ENCODE measurements around the gene THBS4.
A peak's percentile ranks its signal among the peaks of the same experiment; 100 is the strongest.

Gene THBS4

GRCh38 chr5:80035839-80036238 is 691 bp downstream of the THBS4 start:
- Mint-ChIP-seq H3K9me3 (no peaks in the 10 kb centered on the region), H3K4me3 (peak overlapping the region; percentile 22), H3K27ac (no peak overlapping the region), H3K36me3 (no peaks in the 10 kb centered on the region), H3K4me1 (peaks cover 10% of the 10 kb centered on the region)
- DNase-seq (ENCODE audit: low spot score in 2 of 2) (no peak), ATAC-seq (no peak)

- peaks cover 10% of the 10 kb centered on the region for H3K4me1 Mint-ChIP-seq
- no peak for ATAC-seq
- H3K4me3 Mint-ChIP-seq: no peak overlapping the region
Observed at GRCh38 chr5:80036615-80037014, 1.5 kb downstream of the THBS4 start.

GRCh38 chr5:80037366-80037765 is 2.2 kb downstream of the THBS4 start:
- no peak for DNase-seq (ENCODE audit: low spot score in 2 of 2)
- Mint-ChIP-seq H3K4me3 (no peak overlapping the region), H3K4me1 (peaks cover 10% of the 10 kb centered on the region), H3K27ac (peak overlapping the region; percentile 12), H3K9me3 (no peaks in the 10 kb centered on the region), H3K36me3 (no peaks in the 10 kb centered on the region)
- peak; percentile 91 for ATAC-seq

More at GRCh38 chr5:80036615-80037014, 1.5 kb downstream of the THBS4 start:
- Mint-ChIP-seq H3K27ac (no peak overlapping the region), H3K36me3 (no peaks in the 10 kb centered on the region), H3K9me3 (no peaks in the 10 kb centered on the region)
- DNase-seq (ENCODE audit: low spot score in 2 of 2): no peak

GRCh38 chr5:80039650-80040049 is 4.5 kb downstream of the THBS4 start:
- H3K36me3 Mint-ChIP-seq: no peaks in the 10 kb centered on the region
- ATAC-seq (no peak), DNase-seq (ENCODE audit: low spot score in 2 of 2) (no peak)
- H3K9me3 Mint-ChIP-seq: no peaks in the 10 kb centered on the region
- no peak overlapping the region for H3K27ac Mint-ChIP-seq
- no peak overlapping the region for H3K4me3 Mint-ChIP-seq
- H3K4me1 Mint-ChIP-seq: peaks cover 10% of the 10 kb centered on the region

GRCh38 chr5:80041527-80041926 is 6.4 kb downstream of the THBS4 start:
- no peaks in the 10 kb centered on the region for H3K36me3 Mint-ChIP-seq
- H3K27ac Mint-ChIP-seq: no peak overlapping the region
- ATAC-seq: no peak
- H3K9me3 Mint-ChIP-seq: no peaks in the 10 kb centered on the region
- DNase-seq (ENCODE audit: low spot score in 2 of 2): no peak
- H3K4me1 Mint-ChIP-seq: peaks cover 10% of the 10 kb centered on the region
- no peak overlapping the region for H3K4me3 Mint-ChIP-seq

- no peak overlapping the region for H3K4me3 Mint-ChIP-seq
- ATAC-seq (no peak), DNase-seq (ENCODE audit: low spot score in 2 of 2) (no peak)
- H3K9me3 Mint-ChIP-seq: no peaks in the 10 kb centered on the region
- H3K27ac Mint-ChIP-seq: no peak overlapping the region
- no peaks in the 10 kb centered on the region for H3K36me3 Mint-ChIP-seq
- H3K4me1 Mint-ChIP-seq: peaks cover 2% of the 10 kb centered on the region
Observed at GRCh38 chr5:80042330-80042729, 7.2 kb downstream of the THBS4 start.

GRCh38 chr5:80043187-80043586 is 8.0 kb downstream of the THBS4 start:
- ATAC-seq (no peak), DNase-seq (ENCODE audit: low spot score in 2 of 2) (no peak)
- H3K27ac Mint-ChIP-seq: no peak overlapping the region
- H3K4me3 Mint-ChIP-seq: no peak overlapping the region
- H3K4me1 Mint-ChIP-seq: no peaks in the 10 kb centered on the region
- no peaks in the 10 kb centered on the region for H3K9me3 Mint-ChIP-seq
- no peaks in the 10 kb centered on the region for H3K36me3 Mint-ChIP-seq

GRCh38 chr5:80048084-80048780 is 13.1 kb downstream of the THBS4 start:
- H3K36me3 Mint-ChIP-seq: no peaks in the 10 kb centered on the region
- no peak overlapping the region for H3K4me3 Mint-ChIP-seq
- H3K27ac Mint-ChIP-seq: no peak overlapping the region
- no peaks in the 10 kb centered on the region for H3K4me1 Mint-ChIP-seq
- DNase-seq (ENCODE audit: low spot score in 2 of 2): no peak
- H3K9me3 Mint-ChIP-seq: no peaks in the 10 kb centered on the region
- ATAC-seq: no peak

GRCh38 chr5:80052464-80052863 is 17.3 kb downstream of the THBS4 start:
- ATAC-seq: no peak
- DNase-seq (ENCODE audit: low spot score in 2 of 2): no peak
- Mint-ChIP-seq H3K4me3 (no peak overlapping the region), H3K27ac (no peak overlapping the region), H3K4me1 (no peaks in the 10 kb centered on the region), H3K9me3 (no peaks in the 10 kb centered on the region), H3K36me3 (no peaks in the 10 kb centered on the region)

- H3K27ac Mint-ChIP-seq: no peak overlapping the region
- DNase-seq (ENCODE audit: low spot score in 2 of 2) (no peak), ATAC-seq (peak; percentile 88)
- H3K4me3 Mint-ChIP-seq: no peak overlapping the region
- no peaks in the 10 kb centered on the region for H3K4me1 Mint-ChIP-seq
- no peaks in the 10 kb centered on the region for H3K36me3 Mint-ChIP-seq
- no peaks in the 10 kb centered on the region for H3K9me3 Mint-ChIP-seq
Observed at GRCh38 chr5:80054682-80055081, 19.5 kb downstream of the THBS4 start.

- Mint-ChIP-seq H3K9me3 (no peaks in the 10 kb centered on the region), H3K4me3 (no peak overlapping the region), H3K4me1 (no peaks in the 10 kb centered on the region), H3K36me3 (no peaks in the 10 kb centered on the region), H3K27ac (no peak overlapping the region)
- ATAC-seq (no peak), DNase-seq (ENCODE audit: low spot score in 2 of 2) (no peak)
Observed at GRCh38 chr5:80055491-80056170, 20.5 kb downstream of the THBS4 start.

GRCh38 chr5:80057099-80057498 is 22.0 kb downstream of the THBS4 start:
- H3K27ac Mint-ChIP-seq: no peak overlapping the region
- H3K4me3 Mint-ChIP-seq: no peak overlapping the region
- ATAC-seq (peak; percentile 91), DNase-seq (ENCODE audit: low spot score in 2 of 2) (no peak)
- no peaks in the 10 kb centered on the region for H3K9me3 Mint-ChIP-seq
- H3K36me3 Mint-ChIP-seq: no peaks in the 10 kb centered on the region
- H3K4me1 Mint-ChIP-seq: no peaks in the 10 kb centered on the region

- H3K36me3 Mint-ChIP-seq: no peaks in the 10 kb centered on the region
- no peaks in the 10 kb centered on the region for H3K9me3 Mint-ChIP-seq
- DNase-seq (ENCODE audit: low spot score in 2 of 2) (no peak), ATAC-seq (no peak)
- H3K4me1 Mint-ChIP-seq: no peaks in the 10 kb centered on the region
- no peak overlapping the region for H3K4me3 Mint-ChIP-seq
- no peak overlapping the region for H3K27ac Mint-ChIP-seq
Observed at GRCh38 chr5:80057921-80058320, 22.8 kb downstream of the THBS4 start.

GRCh38 chr5:80059354-80059980 is 24.3 kb downstream of the THBS4 start:
- Mint-ChIP-seq H3K9me3 (no peaks in the 10 kb centered on the region), H3K4me1 (no peaks in the 10 kb centered on the region), H3K36me3 (no peaks in the 10 kb centered on the region), H3K4me3 (no peak overlapping the region), H3K27ac (no peak overlapping the region)
- ATAC-seq (no peak), DNase-seq (ENCODE audit: low spot score in 2 of 2) (no peak)

- DNase-seq (ENCODE audit: low spot score in 2 of 2) (no peak), ATAC-seq (no peak)
- Mint-ChIP-seq H3K4me3 (no peak overlapping the region), H3K4me1 (no peaks in the 10 kb centered on the region), H3K9me3 (no peaks in the 10 kb centered on the region), H3K27ac (peak overlapping the region; percentile 54), H3K36me3 (no peaks in the 10 kb centered on the region)
Observed at GRCh38 chr5:80060966-80061365, 25.8 kb downstream of the THBS4 start.

- no peaks in the 10 kb centered on the region for H3K36me3 Mint-ChIP-seq
- no peaks in the 10 kb centered on the region for H3K4me1 Mint-ChIP-seq
- H3K4me3 Mint-ChIP-seq: no peak overlapping the region
- DNase-seq (ENCODE audit: low spot score in 2 of 2) (no peak), ATAC-seq (no peak)
- no peaks in the 10 kb centered on the region for H3K9me3 Mint-ChIP-seq
- H3K27ac Mint-ChIP-seq: no peak overlapping the region
Observed at GRCh38 chr5:80061547-80061946, 26.4 kb downstream of the THBS4 start.
